CD4-positive, alpha-beta T cell treated with Interleukin-1 beta for 1 hour (primary cell): ENCODE measurements around the gene GBP5.
"Not testable (repeated sequence)": the region's sequence is repeated elsewhere in the genome, so short reads cannot be mapped to it uniquely, and the experiment has no call there.

Experiments used
- DNase-seq, 2 donors: peaks; one replicate each; pipeline ENCODE4 v3.0.0-alpha.2; 2020 to 2022

Gene GBP5

GRCh38 chr1:89279011-89279466 is 6.4 kb upstream of the GBP5 start:
- DNase-seq = peak; percentile 16 to 65

GRCh38 chr1:89277725-89278124 is 5.1 kb upstream of the GBP5 start:
- peak; percentile 21 to 55 for DNase-seq

GRCh38 chr1:89276690-89277089 is 4.0 kb upstream of the GBP5 start:
- no peak for DNase-seq

GRCh38 chr1:89274411-89274857 is 1.8 kb upstream of the GBP5 start:
- peak in 1 of 2 donors; percentile 67 for DNase-seq

GRCh38 chr1:89273324-89273778 is 691 bp upstream of the GBP5 start:
- DNase-seq = no peak

GRCh38 chr1:89271341-89272015 is 1.2 kb downstream of the GBP5 start:
- DNase-seq = no peak

- DNase-seq = no peak
These were observed 2.2 kb downstream of the GBP5 start for GRCh38 chr1:89270423-89270822.

GRCh38 chr1:89269277-89269676 is 3.4 kb downstream of the GBP5 start:
- no peak for DNase-seq

- no peak for DNase-seq
These were observed 10.0 kb downstream of the GBP5 start for GRCh38 chr1:89262643-89263042.

- DNase-seq = no peak
These were observed 10.6 kb downstream of the GBP5 start for GRCh38 chr1:89261926-89262515.

- no peak for DNase-seq
These were observed 11.9 kb downstream of the GBP5 start for GRCh38 chr1:89260566-89261255.

- no peak for DNase-seq
These were observed 12.6 kb downstream of the GBP5 start for GRCh38 chr1:89260042-89260441.

- DNase-seq = peak; percentile 34 to 63
These were observed 13.2 kb downstream of the GBP5 start for GRCh38 chr1:89259283-89259971.

GRCh38 chr1:89257041-89257440 is 15.6 kb downstream of the GBP5 start:
- DNase-seq = peak; percentile 18

- not testable (repeated sequence) for DNase-seq
These were observed 17.1 kb downstream of the GBP5 start for GRCh38 chr1:89255581-89255980.

- DNase-seq = no peak
These were observed 17.9 kb downstream of the GBP5 start for GRCh38 chr1:89254658-89255287.

- no peak for DNase-seq
These were observed 29.6 kb downstream of the GBP5 start for GRCh38 chr1:89243046-89243445.
